Thoracic aorta (tissue), 2 donors: ENCODE data around the gene SLC6A6. TPM values are rescaled to one million over a fixed set of nuclear protein-coding genes. Genes with fewer than 3 reads are reported as not detected.

Source experiments
- ATAC-seq: fragments of 150-250 bp; one replicate; pipeline ENCODE4 v1.8.0; 2017; ENCODE audit warnings: low read depth; ENCODE audit not compliant: insufficient number of reproducible peaks, low FRiP score
- DNase-seq: peaks from one replicate; pipeline ENCODE4 v3.0.0-alpha.2; 2020; ENCODE audit warnings: low spot score
- H3K27ac ChIP-seq, 2 donors: fragments of 200-600 bp; sonication (generic); 1 replicate in 1 of 2; 2 replicates in 1 of 2; pipeline ENCODE4 v1.5.1; 2016; ENCODE audit warnings: mild to moderate bottlenecking in 2 of 2, moderate library complexity in 2 of 2
- H3K27me3 ChIP-seq: fragments of 200-600 bp; sonication (generic); replicated peaks from 2 replicates; pipeline ENCODE4 v1.6.0; 2016; ENCODE audit warnings: mild to moderate bottlenecking; ENCODE audit not compliant: insufficient read depth
- H3K36me3 ChIP-seq: fragments of 200-600 bp; sonication (generic); one replicate; pipeline ENCODE4 v1.5.1; 2016
- H3K4me1 ChIP-seq, 2 donors: fragments of 200-600 bp; sonication (generic); 1 replicate in 1 of 2; 2 replicates in 1 of 2; pipeline versions ENCODE4 v1.5.1 to v1.6.0; 2016; ENCODE audit warnings: low read depth in 2 of 2, mild to moderate bottlenecking in 1 of 2; ENCODE audit not compliant: control insufficient read depth in 1 of 2
- H3K4me3 ChIP-seq: fragments of 200-600 bp; sonication (generic); 2 replicates; pipeline ENCODE4 v1.5.1; 2016; ENCODE audit warnings: mild to moderate bottlenecking
- H3K9me3 ChIP-seq: fragments of 200-600 bp; sonication (generic); 2 replicates; pipeline ENCODE4 v1.5.1; 2016
- total RNA-seq, 2 donors: library from RNA; depleted of rRNA; stranded (reverse); fragments of >200 nt; gene quantifications; one replicate each; pipeline versions ENCODE4 v1.1.0 to v1.2.3, GENCODE V29; 2016
- TF ChIP-seq, protein P1 (sequence below): fragments of 200-600 bp; sonication (generic); IDR thresholded peaks from one replicate; pipeline ENCODE4 v1.5.1; 2019; ENCODE audit warnings: antibody characterized with exemption

Gene SLC6A6
- total RNA-seq, 2 donors from 2014 or later = 33.5 to 45.5 TPM

DNA sequence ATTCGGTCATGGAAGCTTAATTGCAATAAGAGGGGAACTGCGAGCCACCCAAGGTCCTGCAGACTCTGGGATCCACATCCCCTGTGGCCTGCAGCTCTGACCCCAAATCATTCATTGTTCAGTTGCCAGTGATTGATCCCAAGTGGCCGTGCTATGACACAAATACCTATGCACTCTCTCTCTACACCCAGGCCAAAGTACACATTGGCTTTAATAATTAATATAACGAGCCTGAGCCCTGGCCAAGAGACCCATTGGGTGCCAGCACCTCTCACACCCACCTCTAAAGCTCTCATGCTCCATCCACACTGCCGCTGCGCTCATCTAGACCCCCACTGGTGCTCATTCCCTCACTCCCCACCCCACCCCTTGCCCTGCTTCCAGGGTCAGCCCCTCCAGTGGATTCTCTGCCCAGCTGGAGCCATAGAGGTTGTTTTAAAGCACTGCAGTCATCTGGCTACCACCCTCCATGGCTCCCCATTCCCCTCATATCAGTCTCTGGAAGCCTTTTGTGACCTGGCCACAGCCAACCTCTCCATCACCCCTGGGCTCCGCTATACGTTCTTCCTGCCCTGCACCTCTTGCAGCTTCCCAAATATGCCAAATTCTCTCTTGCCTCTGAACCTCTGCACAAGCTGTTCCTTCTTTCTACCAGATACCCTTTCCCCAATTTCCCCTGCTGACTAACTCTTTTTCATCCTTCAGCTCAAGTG, 37.7 kb upstream of the SLC6A6 start:
- no peaks in the 10 kb centered on the region for H3K27me3 ChIP-seq
- ATAC-seq = no peak
- H3K9me3 ChIP-seq = no peaks in the 10 kb centered on the region
- H3K27ac ChIP-seq = no peak overlapping the region
- TF ChIP-seq, protein P1, sequence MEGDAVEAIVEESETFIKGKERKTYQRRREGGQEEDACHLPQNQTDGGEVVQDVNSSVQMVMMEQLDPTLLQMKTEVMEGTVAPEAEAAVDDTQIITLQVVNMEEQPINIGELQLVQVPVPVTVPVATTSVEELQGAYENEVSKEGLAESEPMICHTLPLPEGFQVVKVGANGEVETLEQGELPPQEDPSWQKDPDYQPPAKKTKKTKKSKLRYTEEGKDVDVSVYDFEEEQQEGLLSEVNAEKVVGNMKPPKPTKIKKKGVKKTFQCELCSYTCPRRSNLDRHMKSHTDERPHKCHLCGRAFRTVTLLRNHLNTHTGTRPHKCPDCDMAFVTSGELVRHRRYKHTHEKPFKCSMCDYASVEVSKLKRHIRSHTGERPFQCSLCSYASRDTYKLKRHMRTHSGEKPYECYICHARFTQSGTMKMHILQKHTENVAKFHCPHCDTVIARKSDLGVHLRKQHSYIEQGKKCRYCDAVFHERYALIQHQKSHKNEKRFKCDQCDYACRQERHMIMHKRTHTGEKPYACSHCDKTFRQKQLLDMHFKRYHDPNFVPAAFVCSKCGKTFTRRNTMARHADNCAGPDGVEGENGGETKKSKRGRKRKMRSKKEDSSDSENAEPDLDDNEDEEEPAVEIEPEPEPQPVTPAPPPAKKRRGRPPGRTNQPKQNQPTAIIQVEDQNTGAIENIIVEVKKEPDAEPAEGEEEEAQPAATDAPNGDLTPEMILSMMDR = no peak
- H3K4me1 ChIP-seq = no peaks in the 10 kb centered on the region
- DNase-seq = no peak
- no peak overlapping the region for H3K4me3 ChIP-seq
- no peaks in the 10 kb centered on the region for H3K36me3 ChIP-seq

GRCh38 chr3:14366248-14366647, 36.2 kb upstream of the SLC6A6 start:
- Histone ChIP-seq H3K36me3 (no peaks in the 10 kb centered on the region), H3K9me3 (no peaks in the 10 kb centered on the region), H3K4me3 (no peak overlapping the region), H3K4me1 (no peaks in the 10 kb centered on the region), H3K27ac (no peak overlapping the region), H3K27me3 (no peaks in the 10 kb centered on the region)
- TF ChIP-seq, protein P1 = no peak
- ATAC-seq (no peak), DNase-seq (no peak)

- TF ChIP-seq, protein P1 = no peak
- H3K27ac ChIP-seq = no peak overlapping the region
- no peaks in the 10 kb centered on the region for H3K36me3 ChIP-seq
Measured at GRCh38 chr3:14366915-14367823, 35.2 kb upstream of the SLC6A6 start.

DNA sequence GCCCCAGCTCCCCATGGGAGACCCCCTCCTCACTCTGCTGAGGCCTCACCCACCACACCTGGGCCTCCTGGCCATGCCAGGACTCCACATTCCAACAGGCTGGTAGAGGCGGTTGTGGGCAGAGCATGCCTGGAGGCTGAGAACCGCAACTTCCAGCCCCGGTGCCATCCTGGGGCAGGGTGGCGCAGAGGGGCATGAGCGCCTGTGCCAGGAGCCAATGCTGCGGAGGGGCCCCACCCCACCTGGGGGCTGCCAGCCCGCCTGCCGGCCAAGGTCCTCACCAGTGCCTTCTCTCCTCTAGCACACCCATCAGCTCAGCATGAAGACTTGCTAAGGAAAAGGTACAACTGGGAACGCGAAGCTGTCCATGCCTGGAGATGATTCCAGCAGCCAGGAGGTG, 34.3 kb upstream of the SLC6A6 start:
- Histone ChIP-seq H3K27me3 (no peaks in the 10 kb centered on the region), H3K4me3 (no peak overlapping the region), H3K4me1 (no peaks in the 10 kb centered on the region), H3K9me3 (no peaks in the 10 kb centered on the region), H3K27ac (no peak overlapping the region), H3K36me3 (no peaks in the 10 kb centered on the region)
- TF ChIP-seq, protein P1 = no peak
- DNase-seq = no peak
- no peak for ATAC-seq

More at GRCh38 chr3:14366915-14367823, 35.2 kb upstream of the SLC6A6 start:
- Histone ChIP-seq H3K27me3 (no peaks in the 10 kb centered on the region), H3K4me3 (no peak overlapping the region), H3K4me1 (no peaks in the 10 kb centered on the region), H3K9me3 (no peaks in the 10 kb centered on the region)
- no peak for ATAC-seq
- DNase-seq = no peak

GRCh38 chr3:14368885-14369284, 33.5 kb upstream of the SLC6A6 start:
- TF ChIP-seq, protein P1 = no peak
- no peaks in the 10 kb centered on the region for H3K36me3 ChIP-seq
- H3K4me3 ChIP-seq = no peak overlapping the region
- H3K27me3 ChIP-seq = no peaks in the 10 kb centered on the region
- no peak for DNase-seq
- H3K27ac ChIP-seq = no peak overlapping the region
- ATAC-seq = no peak
- no peaks in the 10 kb centered on the region for H3K9me3 ChIP-seq
- peaks cover 0 to under 1% of the 10 kb centered on the region in 2 donors for H3K4me1 ChIP-seq
